ENCODE measurements around the gene QRFP. TPM values are rescaled to one million over a fixed set of nuclear protein-coding genes. Genes with fewer than 3 reads are reported as not detected.

The QRFP gene
- total and polyA plus RNA-seq, 2 of the 8 experiments (the other 6 are each of a cell fraction or from before 2014, with no cell fraction given) = not detected

GRCh38 chr9:130884111-130884531, 12.5 kb downstream of the QRFP start (continued):
- TF ChIP-seq BRCA1 (IDR thresholded peaks at IDR 0.05; ENCODE audit: low read depth, low read length) = no peak
- TF ChIP-seq ATF2 (IDR thresholded peaks at IDR 0.05; ENCODE audit: low read length) = no peak
- TF ChIP-seq, protein P1, sequence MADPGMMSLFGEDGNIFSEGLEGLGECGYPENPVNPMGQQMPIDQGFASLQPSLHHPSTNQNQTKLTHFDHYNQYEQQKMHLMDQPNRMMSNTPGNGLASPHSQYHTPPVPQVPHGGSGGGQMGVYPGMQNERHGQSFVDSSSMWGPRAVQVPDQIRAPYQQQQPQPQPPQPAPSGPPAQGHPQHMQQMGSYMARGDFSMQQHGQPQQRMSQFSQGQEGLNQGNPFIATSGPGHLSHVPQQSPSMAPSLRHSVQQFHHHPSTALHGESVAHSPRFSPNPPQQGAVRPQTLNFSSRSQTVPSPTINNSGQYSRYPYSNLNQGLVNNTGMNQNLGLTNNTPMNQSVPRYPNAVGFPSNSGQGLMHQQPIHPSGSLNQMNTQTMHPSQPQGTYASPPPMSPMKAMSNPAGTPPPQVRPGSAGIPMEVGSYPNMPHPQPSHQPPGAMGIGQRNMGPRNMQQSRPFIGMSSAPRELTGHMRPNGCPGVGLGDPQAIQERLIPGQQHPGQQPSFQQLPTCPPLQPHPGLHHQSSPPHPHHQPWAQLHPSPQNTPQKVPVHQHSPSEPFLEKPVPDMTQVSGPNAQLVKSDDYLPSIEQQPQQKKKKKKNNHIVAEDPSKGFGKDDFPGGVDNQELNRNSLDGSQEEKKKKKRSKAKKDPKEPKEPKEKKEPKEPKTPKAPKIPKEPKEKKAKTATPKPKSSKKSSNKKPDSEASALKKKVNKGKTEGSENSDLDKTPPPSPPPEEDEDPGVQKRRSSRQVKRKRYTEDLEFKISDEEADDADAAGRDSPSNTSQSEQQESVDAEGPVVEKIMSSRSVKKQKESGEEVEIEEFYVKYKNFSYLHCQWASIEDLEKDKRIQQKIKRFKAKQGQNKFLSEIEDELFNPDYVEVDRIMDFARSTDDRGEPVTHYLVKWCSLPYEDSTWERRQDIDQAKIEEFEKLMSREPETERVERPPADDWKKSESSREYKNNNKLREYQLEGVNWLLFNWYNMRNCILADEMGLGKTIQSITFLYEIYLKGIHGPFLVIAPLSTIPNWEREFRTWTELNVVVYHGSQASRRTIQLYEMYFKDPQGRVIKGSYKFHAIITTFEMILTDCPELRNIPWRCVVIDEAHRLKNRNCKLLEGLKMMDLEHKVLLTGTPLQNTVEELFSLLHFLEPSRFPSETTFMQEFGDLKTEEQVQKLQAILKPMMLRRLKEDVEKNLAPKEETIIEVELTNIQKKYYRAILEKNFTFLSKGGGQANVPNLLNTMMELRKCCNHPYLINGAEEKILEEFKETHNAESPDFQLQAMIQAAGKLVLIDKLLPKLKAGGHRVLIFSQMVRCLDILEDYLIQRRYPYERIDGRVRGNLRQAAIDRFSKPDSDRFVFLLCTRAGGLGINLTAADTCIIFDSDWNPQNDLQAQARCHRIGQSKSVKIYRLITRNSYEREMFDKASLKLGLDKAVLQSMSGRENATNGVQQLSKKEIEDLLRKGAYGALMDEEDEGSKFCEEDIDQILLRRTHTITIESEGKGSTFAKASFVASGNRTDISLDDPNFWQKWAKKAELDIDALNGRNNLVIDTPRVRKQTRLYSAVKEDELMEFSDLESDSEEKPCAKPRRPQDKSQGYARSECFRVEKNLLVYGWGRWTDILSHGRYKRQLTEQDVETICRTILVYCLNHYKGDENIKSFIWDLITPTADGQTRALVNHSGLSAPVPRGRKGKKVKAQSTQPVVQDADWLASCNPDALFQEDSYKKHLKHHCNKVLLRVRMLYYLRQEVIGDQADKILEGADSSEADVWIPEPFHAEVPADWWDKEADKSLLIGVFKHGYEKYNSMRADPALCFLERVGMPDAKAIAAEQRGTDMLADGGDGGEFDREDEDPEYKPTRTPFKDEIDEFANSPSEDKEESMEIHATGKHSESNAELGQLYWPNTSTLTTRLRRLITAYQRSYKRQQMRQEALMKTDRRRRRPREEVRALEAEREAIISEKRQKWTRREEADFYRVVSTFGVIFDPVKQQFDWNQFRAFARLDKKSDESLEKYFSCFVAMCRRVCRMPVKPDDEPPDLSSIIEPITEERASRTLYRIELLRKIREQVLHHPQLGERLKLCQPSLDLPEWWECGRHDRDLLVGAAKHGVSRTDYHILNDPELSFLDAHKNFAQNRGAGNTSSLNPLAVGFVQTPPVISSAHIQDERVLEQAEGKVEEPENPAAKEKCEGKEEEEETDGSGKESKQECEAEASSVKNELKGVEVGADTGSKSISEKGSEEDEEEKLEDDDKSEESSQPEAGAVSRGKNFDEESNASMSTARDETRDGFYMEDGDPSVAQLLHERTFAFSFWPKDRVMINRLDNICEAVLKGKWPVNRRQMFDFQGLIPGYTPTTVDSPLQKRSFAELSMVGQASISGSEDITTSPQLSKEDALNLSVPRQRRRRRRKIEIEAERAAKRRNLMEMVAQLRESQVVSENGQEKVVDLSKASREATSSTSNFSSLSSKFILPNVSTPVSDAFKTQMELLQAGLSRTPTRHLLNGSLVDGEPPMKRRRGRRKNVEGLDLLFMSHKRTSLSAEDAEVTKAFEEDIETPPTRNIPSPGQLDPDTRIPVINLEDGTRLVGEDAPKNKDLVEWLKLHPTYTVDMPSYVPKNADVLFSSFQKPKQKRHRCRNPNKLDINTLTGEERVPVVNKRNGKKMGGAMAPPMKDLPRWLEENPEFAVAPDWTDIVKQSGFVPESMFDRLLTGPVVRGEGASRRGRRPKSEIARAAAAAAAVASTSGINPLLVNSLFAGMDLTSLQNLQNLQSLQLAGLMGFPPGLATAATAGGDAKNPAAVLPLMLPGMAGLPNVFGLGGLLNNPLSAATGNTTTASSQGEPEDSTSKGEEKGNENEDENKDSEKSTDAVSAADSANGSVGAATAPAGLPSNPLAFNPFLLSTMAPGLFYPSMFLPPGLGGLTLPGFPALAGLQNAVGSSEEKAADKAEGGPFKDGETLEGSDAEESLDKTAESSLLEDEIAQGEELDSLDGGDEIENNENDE (IDR thresholded peaks at IDR 0.05; ENCODE audit: insufficient replicate concordance, low read length) = no peak
- no peak for TF ChIP-seq GTF2F1 (IDR thresholded peaks at IDR 0.05; ENCODE audit: borderline replicate concordance, low read depth, low read length)
- TF ChIP-seq ASH2L (IDR thresholded peaks at IDR 0.05; ENCODE audit: low read length) = no peak
- TF ChIP-seq JUN (IDR thresholded peaks at IDR 0.05; ENCODE audit: low read depth, low read length) = no peak
- TF ChIP-seq TEAD4 (IDR thresholded peaks at IDR 0.05; ENCODE audit: low read depth, low read length) = no peak

All from H1 (cell line).